ENCODE data around the gene MVD.
A peak's percentile ranks its signal among the peaks of the same experiment; 100 is the strongest.

Gene MVD

GRCh38 chr16:88702371-88703210 lies 39.7 kb upstream of the MVD start:
- peak overlapping the region; percentile 50; the same call in 1 of the 2 replicates for H3K9ac ChIP-seq (ENCODE audit: low read length)
- H3K9me3 ChIP-seq (ENCODE audit: low read length), result no peaks in the 10 kb centered on the region
- TF ChIP-seq, protein P1, sequence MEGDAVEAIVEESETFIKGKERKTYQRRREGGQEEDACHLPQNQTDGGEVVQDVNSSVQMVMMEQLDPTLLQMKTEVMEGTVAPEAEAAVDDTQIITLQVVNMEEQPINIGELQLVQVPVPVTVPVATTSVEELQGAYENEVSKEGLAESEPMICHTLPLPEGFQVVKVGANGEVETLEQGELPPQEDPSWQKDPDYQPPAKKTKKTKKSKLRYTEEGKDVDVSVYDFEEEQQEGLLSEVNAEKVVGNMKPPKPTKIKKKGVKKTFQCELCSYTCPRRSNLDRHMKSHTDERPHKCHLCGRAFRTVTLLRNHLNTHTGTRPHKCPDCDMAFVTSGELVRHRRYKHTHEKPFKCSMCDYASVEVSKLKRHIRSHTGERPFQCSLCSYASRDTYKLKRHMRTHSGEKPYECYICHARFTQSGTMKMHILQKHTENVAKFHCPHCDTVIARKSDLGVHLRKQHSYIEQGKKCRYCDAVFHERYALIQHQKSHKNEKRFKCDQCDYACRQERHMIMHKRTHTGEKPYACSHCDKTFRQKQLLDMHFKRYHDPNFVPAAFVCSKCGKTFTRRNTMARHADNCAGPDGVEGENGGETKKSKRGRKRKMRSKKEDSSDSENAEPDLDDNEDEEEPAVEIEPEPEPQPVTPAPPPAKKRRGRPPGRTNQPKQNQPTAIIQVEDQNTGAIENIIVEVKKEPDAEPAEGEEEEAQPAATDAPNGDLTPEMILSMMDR (IDR thresholded peaks at IDR 0.05; ENCODE audit: low read length), result no peak
- TF ChIP-seq EZH2 (IDR thresholded peaks at IDR 0.05; ENCODE audit: borderline replicate concordance, low read length), result no peak
- H3K27me3 ChIP-seq (ENCODE audit: insufficient read depth, low read length), result 0 out of 2 replicates have a peak, but pooled peaks cover 5% of the 10 kb centered on the region
- H3K4me2 ChIP-seq (ENCODE audit: low read length), result peak overlapping the region; percentile 89
- H3K79me2 ChIP-seq (ENCODE audit: insufficient read depth, low read length), result no peaks in the 10 kb centered on the region
- H4K20me1 ChIP-seq (ENCODE audit: insufficient read depth, low read length), result no peaks in the 10 kb centered on the region
- H3K36me3 ChIP-seq (ENCODE audit: insufficient read depth, low read length), result peaks cover 1% of the 10 kb centered on the region; the same call in 1 of the 2 replicates
- no peak overlapping the region for H2AFZ ChIP-seq (ENCODE audit: low read length)
- H3K4me3 ChIP-seq (ENCODE audit: low read depth, low read length, poor library complexity, severe bottlenecking), result peak overlapping the region; percentile 99
- peak overlapping the region; percentile 67 for H3K27ac ChIP-seq (ENCODE audit: low read depth, low read length, poor library complexity, severe bottlenecking)
- H3K9me2 ChIP-seq (ENCODE audit: low read depth, low read length), result no peaks in the 10 kb centered on the region
- no peaks in the 10 kb centered on the region for H3F3A ChIP-seq (ENCODE audit: insufficient read depth, low read length)
- peaks cover 55% of the 10 kb centered on the region for H3K4me1 ChIP-seq (ENCODE audit: insufficient read depth, low read length, severe bottlenecking)

- H3K4me3 ChIP-seq (ENCODE audit: low read depth, low read length, poor library complexity, severe bottlenecking), result peak overlapping the region; percentile 46
- no peak overlapping the region for H3K27ac ChIP-seq (ENCODE audit: low read depth, low read length, poor library complexity, severe bottlenecking)
- no peaks in the 10 kb centered on the region for H4K20me1 ChIP-seq (ENCODE audit: insufficient read depth, low read length)
- no peaks in the 10 kb centered on the region for H3K9me3 ChIP-seq (ENCODE audit: low read length)
- no peaks in the 10 kb centered on the region for H3K9me2 ChIP-seq (ENCODE audit: low read depth, low read length)
- H3K36me3 ChIP-seq (ENCODE audit: insufficient read depth, low read length), result peaks cover 7% of the 10 kb centered on the region; the same call in 1 of the 2 replicates
- no peak overlapping the region for H2AFZ ChIP-seq (ENCODE audit: low read length)
- H3F3A ChIP-seq (ENCODE audit: insufficient read depth, low read length), result no peaks in the 10 kb centered on the region
- no peaks in the 10 kb centered on the region for H3K79me2 ChIP-seq (ENCODE audit: insufficient read depth, low read length)
- peak overlapping the region; percentile 52 for H3K4me2 ChIP-seq (ENCODE audit: low read length)
- TF ChIP-seq, protein P1 (IDR thresholded peaks at IDR 0.05; ENCODE audit: low read length), result no peak
- no peak for TF ChIP-seq EZH2 (IDR thresholded peaks at IDR 0.05; ENCODE audit: borderline replicate concordance, low read length)
- peak overlapping the region; percentile 28; the same call in 1 of the 2 replicates for H3K9ac ChIP-seq (ENCODE audit: low read length)
- peaks cover 47% of the 10 kb centered on the region for H3K4me1 ChIP-seq (ENCODE audit: insufficient read depth, low read length, severe bottlenecking)
- H3K27me3 ChIP-seq (ENCODE audit: insufficient read depth, low read length), result 0 out of 2 replicates have a peak, but pooled peaks cover 5% of the 10 kb centered on the region
Observed at GRCh38 chr16:88701581-88702370, 38.9 kb upstream of the MVD start.

- 0 out of 2 replicates have a peak, but pooled peaks cover 6% of the 10 kb centered on the region for H3K27me3 ChIP-seq (ENCODE audit: insufficient read depth, low read length)
- H4K20me1 ChIP-seq (ENCODE audit: insufficient read depth, low read length), result no peaks in the 10 kb centered on the region
- H3K36me3 ChIP-seq (ENCODE audit: insufficient read depth, low read length), result peaks cover 7% of the 10 kb centered on the region; the same call in 1 of the 2 replicates
- H3K9me2 ChIP-seq (ENCODE audit: low read depth, low read length), result no peaks in the 10 kb centered on the region
- H2AFZ ChIP-seq (ENCODE audit: low read length), result no peak overlapping the region
- H3F3A ChIP-seq (ENCODE audit: insufficient read depth, low read length), result no peaks in the 10 kb centered on the region
- peak overlapping the region; percentile 52 for H3K4me2 ChIP-seq (ENCODE audit: low read length)
- TF ChIP-seq, protein P1 (IDR thresholded peaks at IDR 0.05; ENCODE audit: low read length), result no peak
- no peak for TF ChIP-seq EZH2 (IDR thresholded peaks at IDR 0.05; ENCODE audit: borderline replicate concordance, low read length)
- H3K9ac ChIP-seq (ENCODE audit: low read length), result peak overlapping the region; percentile 28; the same call in 1 of the 2 replicates
- H3K4me1 ChIP-seq (ENCODE audit: insufficient read depth, low read length, severe bottlenecking), result peaks cover 46% of the 10 kb centered on the region
- H3K4me3 ChIP-seq (ENCODE audit: low read depth, low read length, poor library complexity, severe bottlenecking), result peak overlapping the region; percentile 46
- no peak overlapping the region for H3K27ac ChIP-seq (ENCODE audit: low read depth, low read length, poor library complexity, severe bottlenecking)
- H3K79me2 ChIP-seq (ENCODE audit: insufficient read depth, low read length), result no peaks in the 10 kb centered on the region
- no peaks in the 10 kb centered on the region for H3K9me3 ChIP-seq (ENCODE audit: low read length)
Observed at GRCh38 chr16:88700636-88701482, 38.0 kb upstream of the MVD start.

Data from OCI-LY1 (cell line).